HCT116 (cell line): ENCODE results near the gene CDON.

Experiments
- CBX3 ChIP-seq: IDR thresholded peaks from 2 replicates; pipeline ENCODE4 v1.6.1; 2012; ENCODE audit warnings: low read depth
- EZH2 ChIP-seq: fragments of 200-600 bp; sonication (generic); IDR thresholded peaks from 2 replicates; pipeline ENCODE4 v1.6.1; 2017; ENCODE audit warnings: antibody characterized with exemption, mixed run types
- EZH2phosphoT487 ChIP-seq: fragments of 200-600 bp; IDR thresholded peaks from 2 replicates; pipeline ENCODE4 v1.6.1; 2018; ENCODE audit warnings: antibody characterized with exemption, borderline replicate concordance
- RAD21 ChIP-seq: IDR thresholded peaks from 2 replicates; pipeline ENCODE4 v1.6.1; 2012; ENCODE audit warnings: low read depth, mild to moderate bottlenecking
- YY1 ChIP-seq: IDR thresholded peaks from 2 replicates; pipeline ENCODE4 v1.6.1; 2011; ENCODE audit warnings: low read length, low read depth, moderate library complexity, mild to moderate bottlenecking; ENCODE audit not compliant: insufficient replicate concordance; ENCODE audit errors: extremely low read depth
- TF ChIP-seq, protein P1 (sequence below): IDR thresholded peaks from 2 replicates; pipeline ENCODE4 v1.6.1; 2012; ENCODE audit warnings: low read depth
- TF ChIP-seq, protein P2 (sequence below), 3 experiments: fragments of 200-600 bp in 1 of 3; sonication (generic) in 1 of 3; IDR thresholded peaks in 2 of 3; conservative IDR thresholded peaks in 1 of 3; 2 replicates each; pipeline ENCODE4 v1.5.1; 2012 to 2017; ENCODE audit warnings: low read depth in 2 of 3, low read length in 2 of 3, antibody characterized with exemption in 1 of 3, borderline replicate concordance in 1 of 3, control low read depth in 1 of 3, mild to moderate bottlenecking in 1 of 3, mixed read lengths in 1 of 3, mixed run types in 1 of 3, moderate library complexity in 1 of 3; ENCODE audit not compliant: insufficient read depth in 1 of 3

DNA sequence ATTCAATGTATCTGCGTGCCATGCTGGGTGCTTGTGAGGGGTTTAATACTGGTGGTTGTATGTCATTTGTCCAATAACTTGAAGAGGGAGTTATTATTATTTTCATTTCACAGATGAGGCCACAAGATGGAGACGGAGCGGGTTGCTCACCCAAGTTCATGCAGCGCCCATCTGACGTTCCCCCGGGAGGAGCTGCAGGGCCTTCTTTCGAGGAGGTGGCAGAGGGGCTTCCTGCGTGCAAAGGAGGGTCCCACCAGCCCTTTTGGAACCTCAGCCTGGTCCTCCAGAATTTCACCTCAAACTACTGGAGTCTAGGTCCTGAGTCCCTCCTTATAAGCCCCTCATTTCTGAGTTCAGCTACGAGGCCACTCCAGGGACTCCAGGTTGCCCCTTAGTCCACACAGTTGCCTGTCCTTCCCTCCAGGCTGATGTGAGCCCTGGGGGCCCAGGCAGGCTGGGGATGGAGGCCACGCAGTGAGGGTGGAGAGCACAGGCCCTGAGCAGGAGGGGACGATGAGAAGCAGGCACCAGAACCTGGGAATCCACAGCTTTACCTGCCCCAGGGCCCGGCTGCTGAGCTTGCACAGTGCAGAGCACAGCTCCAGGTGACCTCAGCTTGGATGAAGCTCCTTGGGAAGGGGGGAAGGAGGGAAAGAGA is 119.8 kb downstream of the CDON start:
- TF ChIP-seq EZH2 (no peak), EZH2phosphoT487 (no peak), RAD21 (no peak), CBX3 (no peak), YY1 (no peak)
- TF ChIP-seq, protein P1, sequence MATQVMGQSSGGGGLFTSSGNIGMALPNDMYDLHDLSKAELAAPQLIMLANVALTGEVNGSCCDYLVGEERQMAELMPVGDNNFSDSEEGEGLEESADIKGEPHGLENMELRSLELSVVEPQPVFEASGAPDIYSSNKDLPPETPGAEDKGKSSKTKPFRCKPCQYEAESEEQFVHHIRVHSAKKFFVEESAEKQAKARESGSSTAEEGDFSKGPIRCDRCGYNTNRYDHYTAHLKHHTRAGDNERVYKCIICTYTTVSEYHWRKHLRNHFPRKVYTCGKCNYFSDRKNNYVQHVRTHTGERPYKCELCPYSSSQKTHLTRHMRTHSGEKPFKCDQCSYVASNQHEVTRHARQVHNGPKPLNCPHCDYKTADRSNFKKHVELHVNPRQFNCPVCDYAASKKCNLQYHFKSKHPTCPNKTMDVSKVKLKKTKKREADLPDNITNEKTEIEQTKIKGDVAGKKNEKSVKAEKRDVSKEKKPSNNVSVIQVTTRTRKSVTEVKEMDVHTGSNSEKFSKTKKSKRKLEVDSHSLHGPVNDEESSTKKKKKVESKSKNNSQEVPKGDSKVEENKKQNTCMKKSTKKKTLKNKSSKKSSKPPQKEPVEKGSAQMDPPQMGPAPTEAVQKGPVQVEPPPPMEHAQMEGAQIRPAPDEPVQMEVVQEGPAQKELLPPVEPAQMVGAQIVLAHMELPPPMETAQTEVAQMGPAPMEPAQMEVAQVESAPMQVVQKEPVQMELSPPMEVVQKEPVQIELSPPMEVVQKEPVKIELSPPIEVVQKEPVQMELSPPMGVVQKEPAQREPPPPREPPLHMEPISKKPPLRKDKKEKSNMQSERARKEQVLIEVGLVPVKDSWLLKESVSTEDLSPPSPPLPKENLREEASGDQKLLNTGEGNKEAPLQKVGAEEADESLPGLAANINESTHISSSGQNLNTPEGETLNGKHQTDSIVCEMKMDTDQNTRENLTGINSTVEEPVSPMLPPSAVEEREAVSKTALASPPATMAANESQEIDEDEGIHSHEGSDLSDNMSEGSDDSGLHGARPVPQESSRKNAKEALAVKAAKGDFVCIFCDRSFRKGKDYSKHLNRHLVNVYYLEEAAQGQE: no peak
- TF ChIP-seq, protein P2, sequence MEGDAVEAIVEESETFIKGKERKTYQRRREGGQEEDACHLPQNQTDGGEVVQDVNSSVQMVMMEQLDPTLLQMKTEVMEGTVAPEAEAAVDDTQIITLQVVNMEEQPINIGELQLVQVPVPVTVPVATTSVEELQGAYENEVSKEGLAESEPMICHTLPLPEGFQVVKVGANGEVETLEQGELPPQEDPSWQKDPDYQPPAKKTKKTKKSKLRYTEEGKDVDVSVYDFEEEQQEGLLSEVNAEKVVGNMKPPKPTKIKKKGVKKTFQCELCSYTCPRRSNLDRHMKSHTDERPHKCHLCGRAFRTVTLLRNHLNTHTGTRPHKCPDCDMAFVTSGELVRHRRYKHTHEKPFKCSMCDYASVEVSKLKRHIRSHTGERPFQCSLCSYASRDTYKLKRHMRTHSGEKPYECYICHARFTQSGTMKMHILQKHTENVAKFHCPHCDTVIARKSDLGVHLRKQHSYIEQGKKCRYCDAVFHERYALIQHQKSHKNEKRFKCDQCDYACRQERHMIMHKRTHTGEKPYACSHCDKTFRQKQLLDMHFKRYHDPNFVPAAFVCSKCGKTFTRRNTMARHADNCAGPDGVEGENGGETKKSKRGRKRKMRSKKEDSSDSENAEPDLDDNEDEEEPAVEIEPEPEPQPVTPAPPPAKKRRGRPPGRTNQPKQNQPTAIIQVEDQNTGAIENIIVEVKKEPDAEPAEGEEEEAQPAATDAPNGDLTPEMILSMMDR (IDR thresholded peaks at IDR 0.05 in 2 of 3, conservative IDR thresholded peaks at IDR 0.05 in 1 of 3; ENCODE audit: borderline replicate concordance in 1 of 3, insufficient read depth in 1 of 3, low read depth in 2 of 3, low read length in 2 of 3): no peak
